Activated CD8-positive, alpha-beta memory T cell treated with anti-CD3 and anti-CD28 coated beads, Interleukin-2, amount 50 U/mL, for 24 hours (primary cell): ENCODE measurements around the gene ADM2.
"Not testable (repeated sequence)": the region's sequence is repeated elsewhere in the genome, so short reads cannot be mapped to it uniquely, and the experiment has no call there.

ENCODE experiments used
- DNase-seq: peaks from one replicate; pipeline ENCODE4 v3.0.0-alpha.2; 2020; ENCODE audit errors: extremely low read depth

The ADM2 gene

GRCh38 chr22:50481440-50482106 is at the start of gene ADM2:
ADM2 (plus strand) TSS chr22:50481543; CDS start chr22:50481848, 305 bp downstream.
- no peak for DNase-seq

GRCh38 chr22:50432131-50432876 is 49.0 kb upstream of the ADM2 start:
- DNase-seq: no peak

GRCh38 chr22:50432877-50433510 is 48.3 kb upstream of the ADM2 start:
- DNase-seq: not testable (repeated sequence)

GRCh38 chr22:50434849-50435248 is 46.5 kb upstream of the ADM2 start:
- DNase-seq: no peak

- DNase-seq: no peak
Observed at GRCh38 chr22:50435291-50436014, 45.9 kb upstream of the ADM2 start.

GRCh38 chr22:50436015-50436830 is 45.1 kb upstream of the ADM2 start:
- DNase-seq: no peak

- no peak for DNase-seq
Observed at GRCh38 chr22:50436841-50437341, 44.5 kb upstream of the ADM2 start.

- DNase-seq: no peak
Observed at GRCh38 chr22:50437511-50438304, 43.6 kb upstream of the ADM2 start.

- DNase-seq: no peak
Observed at GRCh38 chr22:50438305-50439275, 42.8 kb upstream of the ADM2 start.

GRCh38 chr22:50439314-50439870 is 42.0 kb upstream of the ADM2 start:
- DNase-seq: no peak

GRCh38 chr22:50439871-50440331 is 41.4 kb upstream of the ADM2 start:
- DNase-seq: no peak

GRCh38 chr22:50440544-50441249 is 40.6 kb upstream of the ADM2 start:
- no peak for DNase-seq

- no peak for DNase-seq
Observed at GRCh38 chr22:50441428-50441993, 39.8 kb upstream of the ADM2 start.

GRCh38 chr22:50443197-50443596 is 38.1 kb upstream of the ADM2 start:
- no peak for DNase-seq

GRCh38 chr22:50443801-50444625 is 37.3 kb upstream of the ADM2 start:
- DNase-seq: no peak

GRCh38 chr22:50444663-50445062 is 36.7 kb upstream of the ADM2 start:
- no peak for DNase-seq
